ENCODE measurements around the gene PCMTD2.

DNA sequence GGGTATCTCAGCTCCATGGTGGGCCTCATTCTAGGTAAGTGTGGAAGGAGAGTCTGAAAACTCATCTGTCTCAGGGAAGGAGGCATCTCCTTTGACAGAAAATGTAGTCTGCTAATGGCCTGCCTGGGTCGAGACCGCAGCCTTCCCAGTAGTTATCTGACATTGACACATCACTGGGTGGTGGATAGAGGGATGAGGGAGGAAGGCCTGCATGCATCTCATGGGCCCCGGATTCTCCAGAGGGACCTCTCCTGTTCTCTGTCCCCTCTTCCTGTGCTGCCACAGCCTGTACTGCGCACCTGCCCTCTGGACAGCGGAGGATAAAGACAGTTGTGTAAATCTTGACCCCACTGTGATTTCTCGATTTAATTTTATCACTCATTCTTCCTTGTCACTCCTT, 4.7 kb downstream of the PCMTD2 start:
- TF ChIP-seq, protein P1, sequence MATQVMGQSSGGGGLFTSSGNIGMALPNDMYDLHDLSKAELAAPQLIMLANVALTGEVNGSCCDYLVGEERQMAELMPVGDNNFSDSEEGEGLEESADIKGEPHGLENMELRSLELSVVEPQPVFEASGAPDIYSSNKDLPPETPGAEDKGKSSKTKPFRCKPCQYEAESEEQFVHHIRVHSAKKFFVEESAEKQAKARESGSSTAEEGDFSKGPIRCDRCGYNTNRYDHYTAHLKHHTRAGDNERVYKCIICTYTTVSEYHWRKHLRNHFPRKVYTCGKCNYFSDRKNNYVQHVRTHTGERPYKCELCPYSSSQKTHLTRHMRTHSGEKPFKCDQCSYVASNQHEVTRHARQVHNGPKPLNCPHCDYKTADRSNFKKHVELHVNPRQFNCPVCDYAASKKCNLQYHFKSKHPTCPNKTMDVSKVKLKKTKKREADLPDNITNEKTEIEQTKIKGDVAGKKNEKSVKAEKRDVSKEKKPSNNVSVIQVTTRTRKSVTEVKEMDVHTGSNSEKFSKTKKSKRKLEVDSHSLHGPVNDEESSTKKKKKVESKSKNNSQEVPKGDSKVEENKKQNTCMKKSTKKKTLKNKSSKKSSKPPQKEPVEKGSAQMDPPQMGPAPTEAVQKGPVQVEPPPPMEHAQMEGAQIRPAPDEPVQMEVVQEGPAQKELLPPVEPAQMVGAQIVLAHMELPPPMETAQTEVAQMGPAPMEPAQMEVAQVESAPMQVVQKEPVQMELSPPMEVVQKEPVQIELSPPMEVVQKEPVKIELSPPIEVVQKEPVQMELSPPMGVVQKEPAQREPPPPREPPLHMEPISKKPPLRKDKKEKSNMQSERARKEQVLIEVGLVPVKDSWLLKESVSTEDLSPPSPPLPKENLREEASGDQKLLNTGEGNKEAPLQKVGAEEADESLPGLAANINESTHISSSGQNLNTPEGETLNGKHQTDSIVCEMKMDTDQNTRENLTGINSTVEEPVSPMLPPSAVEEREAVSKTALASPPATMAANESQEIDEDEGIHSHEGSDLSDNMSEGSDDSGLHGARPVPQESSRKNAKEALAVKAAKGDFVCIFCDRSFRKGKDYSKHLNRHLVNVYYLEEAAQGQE (IDR thresholded peaks at IDR 0.05; ENCODE audit: insufficient read depth in 1 of 2, low read depth in 2 of 2, low read length in 2 of 2): no peak
- TF ChIP-seq SIN3A (IDR thresholded peaks at IDR 0.05; ENCODE audit: borderline replicate concordance, insufficient read depth, low read length) (no peak), TAF1 (IDR thresholded peaks at IDR 0.05; ENCODE audit: borderline replicate concordance, insufficient read depth, low read length) (no peak)

All from PFSK-1 (cell line).